GOT3 (cell line): ENCODE results near the gene CFAP92.
A peak's percentile ranks its signal among the peaks of the same experiment; 100 is the strongest.
"Not testable (repeated sequence)": the region's sequence is repeated elsewhere in the genome, so short reads cannot be mapped to it uniquely, and the experiment has no call there.

ENCODE experiments used
- DNase-seq: peaks from one replicate; lab custom pipeline; 2025; ENCODE audit warnings: mixed read lengths; lab: John Stamatoyannopoulos, UW

Gene CFAP92

GRCh38 chr3:128895843-128896697 is 97.8 kb downstream of the CFAP92 start:
- no peak for DNase-seq

GRCh38 chr3:128889139-128889894 is 104.6 kb downstream of the CFAP92 start:
- no peak for DNase-seq

- DNase-seq, result no peak
These were observed 108.9 kb downstream of the CFAP92 start for GRCh38 chr3:128884992-128885391.

- no peak for DNase-seq
These were observed 111.2 kb downstream of the CFAP92 start for GRCh38 chr3:128882719-128883118.

GRCh38 chr3:128881576-128881975 is 112.3 kb downstream of the CFAP92 start:
- DNase-seq, result no peak

- DNase-seq, result not testable (repeated sequence)
These were observed 113.4 kb downstream of the CFAP92 start for GRCh38 chr3:128880455-128880854.

- DNase-seq, result no peak
These were observed 113.9 kb downstream of the CFAP92 start for GRCh38 chr3:128879991-128880390.

- DNase-seq, result peak; percentile 95
These were observed 114.5 kb downstream of the CFAP92 start, which contains the start of gene ACAD9 for GRCh38 chr3:128879125-128879969. TSS of gene ACAD9 (plus strand) at chr3:128879620. CDS start at chr3:128879692, 72 bp downstream.

- DNase-seq, result no peak
These were observed 115.2 kb downstream of the CFAP92 start for GRCh38 chr3:128878556-128879124.

GRCh38 chr3:128878011-128878457 is 115.8 kb downstream of the CFAP92 start:
- no peak for DNase-seq

- no peak for DNase-seq
These were observed 118.2 kb downstream of the CFAP92 start for GRCh38 chr3:128875556-128876120.

- DNase-seq, result no peak
These were observed 119.2 kb downstream of the CFAP92 start for GRCh38 chr3:128874481-128875180.

GRCh38 chr3:128873244-128874022 is 120.4 kb downstream of the CFAP92 start:
- DNase-seq, result no peak

GRCh38 chr3:128872744-128873143 is 121.1 kb downstream of the CFAP92 start:
- no peak for DNase-seq

GRCh38 chr3:128872282-128872681 is 121.6 kb downstream of the CFAP92 start:
- no peak for DNase-seq

- DNase-seq, result no peak
These were observed 123.5 kb downstream of the CFAP92 start for GRCh38 chr3:128870347-128870746.

GRCh38 chr3:128867200-128868125 is 126.4 kb downstream of the CFAP92 start:
- no peak for DNase-seq
